ENCODE data around the gene BRMS1.
"Not testable (repeated sequence)": the region's sequence is repeated elsewhere in the genome, so short reads cannot be mapped to it uniquely, and the experiment has no call there.

BRMS1 gene

DNA sequence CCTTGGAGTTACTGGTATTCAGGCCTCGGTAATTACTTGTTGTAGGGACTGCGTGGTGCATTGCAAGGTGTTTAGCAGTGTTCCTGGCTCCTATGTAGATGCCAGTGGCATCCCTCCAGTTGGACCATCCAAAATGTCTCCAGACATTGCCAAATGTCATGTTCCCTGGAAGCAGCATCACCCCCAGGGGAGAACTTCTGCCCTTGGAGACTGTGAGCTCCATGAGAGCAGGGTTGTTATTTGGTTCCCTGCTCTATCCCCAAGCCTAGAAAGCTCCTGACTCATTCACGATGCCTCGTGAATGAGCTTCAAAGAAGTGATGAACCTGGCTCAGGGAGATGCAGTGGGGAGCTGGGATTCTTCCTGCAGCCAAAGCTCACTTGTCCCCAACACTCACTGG, 23.3 kb downstream of the BRMS1 start:
- no peak for DNase-seq

DNA sequence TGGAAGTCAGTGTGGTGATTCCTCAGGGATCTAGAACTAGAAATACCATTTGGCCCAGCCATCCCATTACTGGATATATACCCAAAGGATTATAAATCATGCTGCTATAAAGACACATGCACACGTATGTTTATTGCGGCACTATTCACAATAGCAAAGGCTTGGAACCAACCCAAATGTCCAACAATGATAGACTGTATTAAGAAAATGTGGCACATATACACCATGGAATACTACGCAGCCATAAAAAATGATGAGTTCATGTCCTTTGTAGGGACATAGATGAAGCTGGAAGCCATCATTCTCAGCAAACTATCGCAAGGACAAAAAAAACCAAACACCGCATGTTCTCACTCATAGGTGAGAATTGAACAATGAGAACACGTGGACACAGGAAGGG, 24.2 kb downstream of the BRMS1 start:
- not testable (repeated sequence) for DNase-seq

DNA sequence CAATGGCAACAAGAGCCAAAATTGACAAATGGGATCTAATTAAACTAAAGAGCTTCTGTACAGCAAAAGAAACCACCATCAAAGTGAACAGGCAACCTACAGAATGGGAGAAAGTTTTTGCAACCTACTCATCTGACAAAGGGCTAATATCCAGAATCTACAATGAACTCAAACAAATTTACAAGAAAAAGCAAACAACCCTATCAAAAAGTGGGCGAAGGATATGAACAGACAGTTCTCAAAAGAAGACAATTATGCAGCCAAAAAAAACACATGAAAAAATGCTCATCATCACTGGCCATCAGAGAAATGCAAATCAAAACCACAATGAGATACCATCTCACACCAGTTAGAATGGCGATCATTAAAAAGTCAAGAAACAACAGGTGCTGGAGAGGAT, 24.6 kb downstream of the BRMS1 start:
- not testable (repeated sequence) for DNase-seq

DNA sequence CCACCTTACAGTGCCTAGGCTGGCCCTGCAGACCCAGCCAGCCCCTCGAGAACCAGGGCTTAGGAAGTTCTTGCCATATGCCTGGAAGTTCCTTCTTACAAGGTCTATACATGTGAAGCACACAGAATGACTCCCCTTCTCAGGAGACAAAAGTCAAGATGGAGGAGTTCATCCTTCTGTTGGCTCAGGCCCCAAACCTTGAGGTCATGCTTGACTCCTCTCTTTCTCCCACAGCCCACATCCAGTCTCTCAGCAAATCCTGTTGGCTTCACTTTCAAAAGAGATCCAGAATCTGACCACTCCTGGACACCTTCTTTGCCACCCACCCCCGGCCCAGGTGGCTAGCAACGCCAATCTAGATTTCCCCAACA, 26.3 kb downstream of the BRMS1 start:
- no peak for DNase-seq

DNA sequence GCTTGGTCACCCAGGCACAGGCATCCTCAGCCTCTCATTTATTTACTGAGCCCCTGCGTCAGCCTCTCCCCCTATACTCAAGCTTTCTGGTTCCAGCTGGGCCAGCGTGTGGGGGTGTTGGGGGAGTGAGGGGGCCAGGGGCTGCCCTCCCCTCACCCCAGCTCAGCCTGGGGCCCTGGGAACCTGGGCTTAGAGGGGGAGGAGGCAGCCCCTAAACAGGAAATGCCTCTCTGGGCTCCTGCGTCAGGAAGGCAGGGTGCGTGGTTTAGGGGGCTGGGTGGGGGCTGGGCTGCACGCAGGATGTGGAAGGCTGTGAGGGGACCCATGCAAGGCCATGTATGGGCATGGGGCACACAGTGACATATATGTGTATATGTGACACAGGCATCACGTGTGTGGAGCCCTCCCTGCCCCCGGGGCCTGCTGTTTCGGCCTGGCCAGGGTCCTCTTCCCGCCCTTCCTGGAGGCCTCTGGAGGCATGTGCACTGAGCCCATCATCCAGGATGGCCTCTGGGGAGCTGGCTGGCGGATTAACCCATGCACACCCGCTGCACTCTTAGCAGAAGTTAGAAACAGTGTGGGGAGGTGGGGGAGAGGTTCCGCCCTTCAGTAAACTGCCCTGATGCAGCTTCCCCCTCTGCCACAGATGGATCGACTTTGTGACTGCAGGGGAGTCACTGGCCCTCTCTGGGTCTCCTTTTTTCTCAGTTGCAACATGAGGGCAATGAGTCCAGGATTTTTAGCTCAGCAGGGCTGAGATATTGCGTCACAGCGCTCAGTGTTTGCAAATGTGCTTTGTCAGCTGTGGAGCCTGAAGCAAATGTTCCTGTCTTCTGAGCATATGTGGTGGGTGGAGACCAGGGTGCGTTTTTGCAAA, 26.9 kb downstream of the BRMS1 start:
- DNase-seq: no peak

DNA sequence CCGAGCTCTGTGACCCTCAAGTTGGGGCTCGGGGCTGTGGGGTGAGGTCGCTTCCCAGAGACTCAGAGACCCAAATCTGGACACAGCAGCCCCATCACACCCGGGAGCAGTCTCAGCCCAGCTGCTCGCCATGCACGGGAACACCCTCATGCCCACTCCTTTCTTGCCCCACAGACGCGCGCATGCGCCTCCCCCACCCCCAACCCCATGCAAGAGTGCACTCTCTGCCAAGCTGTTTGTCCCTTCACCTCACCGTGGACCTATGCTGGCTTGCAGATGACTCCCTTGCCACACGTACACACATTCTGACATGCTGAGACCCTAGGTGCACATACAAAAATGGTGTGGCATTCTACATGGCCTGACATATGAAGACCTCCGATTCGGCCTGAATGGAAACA, 27.6 kb downstream of the BRMS1 start:
- DNase-seq: no peak

DNA sequence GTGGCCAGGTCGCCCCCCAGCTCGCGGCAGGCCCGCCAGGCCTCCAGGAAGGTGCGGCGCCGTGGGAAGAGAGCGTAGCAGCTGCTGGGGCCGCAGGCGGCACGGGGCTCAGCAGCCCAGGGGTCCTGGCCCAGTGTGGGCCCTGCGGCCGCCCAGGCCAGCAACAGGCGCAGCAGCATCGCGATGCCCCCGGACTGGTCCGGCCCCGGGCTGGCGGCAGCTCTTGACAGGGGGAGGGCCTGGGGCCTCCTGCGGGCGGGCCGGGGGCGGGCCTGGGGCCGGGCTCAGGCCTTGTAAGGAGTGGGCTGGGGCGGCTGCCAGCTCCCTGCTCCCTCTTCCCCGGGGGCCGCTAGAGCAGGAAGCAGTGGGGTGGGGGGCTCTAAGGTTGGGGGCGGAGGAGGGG, 28.1 kb downstream of the BRMS1 start, which contains the start of gene CD248:
CD248 (minus strand) TSS at position 196 of the 403 bp plus-strand sequence; CDS start at position 179, 17 bp downstream.
- DNase-seq: no peak

DNA sequence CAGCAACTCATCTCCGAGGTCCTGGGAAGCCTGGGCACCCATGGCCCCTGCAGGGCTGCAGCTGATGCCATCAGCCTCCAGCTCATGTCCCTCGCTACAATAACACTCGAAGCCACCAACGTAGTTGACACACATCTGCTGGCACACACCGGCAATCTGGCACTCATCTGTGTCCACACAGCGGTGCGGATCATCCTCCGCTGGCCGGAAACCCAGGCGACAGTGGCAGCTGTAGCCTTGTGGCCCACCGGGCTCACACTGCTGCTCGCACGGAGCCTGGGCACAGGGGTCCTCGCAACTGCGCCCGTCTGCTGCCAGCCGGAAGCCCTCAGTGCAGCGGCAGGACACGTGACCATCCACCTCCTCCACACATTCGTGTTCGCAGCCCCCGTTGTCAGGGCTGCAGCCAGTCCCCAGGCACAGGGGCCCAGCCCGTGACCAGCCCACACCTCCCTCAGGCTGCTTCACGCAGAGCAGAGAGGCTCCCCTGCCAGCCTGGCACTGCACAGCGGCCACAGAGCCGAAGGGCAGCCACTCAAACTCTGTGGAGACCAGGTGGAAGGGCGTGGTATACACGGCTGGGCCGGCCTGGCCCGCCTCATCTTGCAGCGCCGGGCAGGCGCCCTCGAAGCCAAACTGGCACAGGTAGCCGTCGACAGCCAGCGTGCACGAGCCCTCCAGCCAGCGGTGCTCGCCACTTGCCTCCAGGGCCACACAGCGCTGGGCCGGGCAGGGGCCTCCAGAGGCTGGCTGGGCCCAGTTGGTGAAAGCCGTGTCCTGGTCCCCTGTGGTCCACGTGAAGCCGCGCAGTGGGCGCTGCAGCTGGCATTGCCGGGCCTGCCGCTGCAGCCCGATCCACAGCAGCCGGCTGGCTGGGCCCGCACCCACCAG, 28.7 kb downstream of the BRMS1 start:
- DNase-seq: no peak

DNA sequence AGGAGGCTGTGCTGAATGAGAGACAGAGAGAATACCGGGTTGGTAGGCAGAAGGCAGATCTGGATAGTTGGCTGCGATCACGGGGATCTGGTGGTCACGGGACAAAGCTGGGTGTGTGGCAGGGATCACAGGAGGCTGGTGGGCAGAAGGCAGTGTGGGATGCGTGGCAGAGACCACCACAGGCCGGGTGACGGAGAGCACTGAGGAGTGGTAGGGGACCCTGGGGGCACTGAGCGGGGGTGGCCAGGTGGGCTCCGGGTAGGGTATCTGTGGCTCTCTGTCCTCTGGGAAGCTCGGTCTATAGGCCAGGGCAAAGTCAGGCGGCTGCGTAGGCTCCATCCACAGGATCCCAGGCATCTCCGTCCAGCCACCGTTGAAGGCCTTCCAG, 29.4 kb downstream of the BRMS1 start:
- no peak for DNase-seq

DNA sequence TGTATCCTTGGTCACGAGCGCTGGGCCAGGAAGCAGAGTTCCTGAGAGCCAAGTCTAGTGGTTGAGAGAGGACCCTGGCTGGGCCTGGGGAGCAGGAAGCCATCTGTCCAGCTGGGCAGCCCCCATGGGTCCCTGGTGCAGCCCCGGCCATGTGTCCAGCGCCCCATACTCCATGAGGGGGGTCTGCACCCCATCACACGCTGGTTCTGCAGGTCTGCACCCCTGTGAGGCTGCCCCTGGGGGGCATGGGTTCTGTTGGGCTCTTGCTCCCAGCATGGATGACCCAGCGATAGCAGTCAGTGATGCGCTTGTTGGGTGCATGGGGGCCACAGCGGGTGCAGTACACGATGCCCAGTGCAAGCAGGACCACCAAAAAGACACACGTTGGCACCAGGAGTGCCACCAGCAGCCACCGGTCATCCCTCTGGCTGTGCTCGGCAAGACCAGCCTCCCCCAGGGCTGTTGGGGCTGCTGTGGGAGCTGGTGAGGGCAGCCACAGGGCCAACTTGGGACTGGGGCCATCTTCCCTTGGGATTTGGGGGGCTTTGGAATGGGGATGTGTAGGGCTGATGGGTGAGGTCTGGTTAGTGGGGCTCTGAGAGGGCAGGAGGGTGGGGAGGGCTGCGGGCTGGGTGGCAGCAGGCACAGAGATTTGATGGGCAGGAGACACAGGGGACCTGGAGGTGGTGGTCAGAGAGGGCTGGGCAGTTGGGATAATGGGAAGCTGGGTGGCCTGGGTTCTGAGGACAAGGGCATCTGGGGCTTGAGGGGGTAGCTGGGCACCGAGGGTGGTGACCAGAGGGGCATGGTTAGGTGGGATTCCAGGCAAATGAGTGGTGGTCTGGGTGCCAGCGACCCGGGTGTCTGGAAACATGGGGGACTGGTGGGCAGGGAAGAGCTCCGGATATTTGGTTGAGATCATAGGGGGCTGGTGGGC, 30.1 kb downstream of the BRMS1 start:
- no peak for DNase-seq

DNA sequence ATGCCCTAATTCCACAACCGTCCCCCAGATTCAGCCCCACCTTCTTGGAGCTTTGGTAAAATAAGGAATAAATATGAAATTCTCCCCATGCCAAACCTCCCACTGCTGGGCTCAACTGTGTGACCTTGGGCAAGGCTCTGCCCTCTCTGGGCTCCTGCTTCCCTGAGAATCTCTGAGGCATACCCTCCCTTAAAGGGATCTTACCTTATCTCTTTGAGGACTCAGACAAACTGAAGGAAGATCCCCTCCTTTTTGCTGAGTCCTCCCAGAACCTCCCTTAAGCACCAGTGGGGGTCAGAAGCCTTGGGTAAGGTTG, 30.8 kb downstream of the BRMS1 start:
- DNase-seq: no peak

DNA sequence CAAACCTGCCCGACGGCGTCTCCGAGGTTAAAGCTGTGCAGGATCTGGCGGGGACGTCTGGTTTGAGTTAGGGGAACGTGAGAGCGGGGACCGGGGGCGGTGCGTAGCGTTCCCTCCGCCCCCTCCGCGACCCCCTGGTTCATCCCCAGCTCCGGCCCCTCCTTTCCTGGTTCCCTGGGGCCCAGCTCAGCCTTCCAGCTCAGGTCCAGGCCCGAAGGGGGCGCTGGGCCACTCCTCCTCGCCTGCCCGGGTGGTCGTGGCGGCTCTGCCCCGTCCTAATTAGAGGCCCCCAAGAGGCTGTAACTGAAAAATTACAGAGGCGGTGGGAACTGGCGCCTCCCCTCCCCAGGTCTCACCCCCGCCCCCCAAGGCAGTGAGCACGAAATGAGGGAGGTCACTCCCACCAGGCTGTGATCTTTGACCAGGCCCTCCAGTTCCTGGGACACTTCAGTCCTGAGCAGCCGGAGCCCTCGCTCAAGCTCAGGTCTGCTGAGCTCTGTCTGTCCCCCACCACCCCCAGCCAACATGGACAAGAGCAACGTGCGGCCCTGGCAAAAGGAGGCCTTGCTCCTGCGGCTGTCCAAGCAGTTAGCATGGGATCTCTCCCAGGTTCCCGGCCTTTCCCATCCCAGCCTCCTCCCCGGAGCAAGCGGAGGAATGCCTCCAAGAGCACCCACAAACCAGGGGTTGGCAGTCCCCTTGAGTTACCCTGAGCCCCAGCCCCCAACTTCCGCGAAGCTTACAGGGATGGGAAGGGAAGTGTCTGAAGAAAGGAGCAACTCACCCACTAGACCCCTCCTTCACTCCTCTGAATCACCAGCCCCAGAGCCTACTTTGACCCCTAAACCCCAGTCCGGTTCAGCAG, 31.4 kb downstream of the BRMS1 start:
- no peak for DNase-seq

DNA sequence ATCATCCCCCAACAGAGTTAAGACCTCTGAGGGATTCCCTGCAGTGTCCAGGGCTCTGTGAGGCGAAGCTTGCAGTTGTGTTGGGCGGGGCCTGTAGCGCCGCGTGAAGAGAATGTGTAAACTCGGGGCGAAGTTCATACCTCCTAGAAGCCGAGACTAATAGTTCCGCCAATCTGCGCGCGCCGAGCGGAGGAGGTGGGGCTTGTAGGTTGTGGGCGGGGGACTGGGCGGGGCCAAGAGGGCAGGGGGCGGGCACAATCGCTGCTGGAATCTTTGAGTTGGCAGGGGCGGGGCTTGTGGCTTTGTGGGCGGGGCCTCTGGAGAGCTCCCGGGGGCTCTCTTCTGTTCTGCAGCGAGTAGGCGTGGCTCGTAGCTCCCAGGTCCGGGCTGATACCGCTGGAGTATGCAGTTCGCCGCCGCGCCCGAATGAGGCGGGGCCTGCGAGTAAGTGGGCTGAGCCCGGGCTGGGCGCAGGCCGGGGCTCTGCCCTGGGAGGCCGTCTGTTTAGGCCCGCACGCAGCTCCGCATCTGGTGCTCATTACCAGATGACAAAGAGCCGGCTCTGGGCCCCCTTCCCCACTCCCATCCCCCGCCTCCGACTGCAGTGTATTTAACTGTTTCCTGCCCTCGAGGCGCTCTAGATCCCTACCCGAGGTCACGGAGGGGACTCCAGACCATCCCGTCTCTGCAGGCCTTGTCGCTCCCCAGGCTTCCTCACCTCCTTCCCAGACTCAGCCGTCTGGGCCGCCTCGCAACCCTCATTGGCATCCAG, 32.2 kb downstream of the BRMS1 start:
- DNase-seq: peak; percentile 88

DNA sequence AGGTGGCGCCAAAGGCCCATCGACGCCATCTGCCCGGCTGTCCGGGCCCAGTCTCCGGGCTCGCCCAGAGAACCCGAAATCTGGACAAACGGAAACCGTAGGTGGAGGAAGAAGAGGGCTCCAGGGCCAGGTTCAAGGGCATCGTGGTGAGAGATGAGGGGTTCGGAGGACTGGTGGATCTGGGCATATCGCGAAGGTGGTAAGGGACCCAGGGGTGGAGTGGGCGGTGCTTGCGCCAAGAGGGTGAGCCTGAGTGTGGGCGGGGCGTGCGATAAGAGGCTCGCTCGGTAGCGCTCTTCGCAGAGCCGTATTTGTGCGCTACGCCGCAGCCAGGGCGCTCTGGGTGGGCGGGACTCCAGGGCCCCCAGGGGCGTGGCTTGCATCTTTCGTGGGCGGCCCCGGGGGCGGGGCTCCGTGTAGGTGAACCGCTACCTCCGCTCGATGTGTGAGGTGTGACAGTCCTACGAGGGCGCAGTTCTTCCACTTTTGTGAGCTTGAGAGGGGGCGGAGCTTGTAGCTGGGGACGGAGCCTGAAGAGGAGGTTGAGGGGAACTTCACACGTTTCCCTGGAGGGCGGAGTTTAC, 32.8 kb downstream of the BRMS1 start:
- peak; percentile 81 for DNase-seq

DNA sequence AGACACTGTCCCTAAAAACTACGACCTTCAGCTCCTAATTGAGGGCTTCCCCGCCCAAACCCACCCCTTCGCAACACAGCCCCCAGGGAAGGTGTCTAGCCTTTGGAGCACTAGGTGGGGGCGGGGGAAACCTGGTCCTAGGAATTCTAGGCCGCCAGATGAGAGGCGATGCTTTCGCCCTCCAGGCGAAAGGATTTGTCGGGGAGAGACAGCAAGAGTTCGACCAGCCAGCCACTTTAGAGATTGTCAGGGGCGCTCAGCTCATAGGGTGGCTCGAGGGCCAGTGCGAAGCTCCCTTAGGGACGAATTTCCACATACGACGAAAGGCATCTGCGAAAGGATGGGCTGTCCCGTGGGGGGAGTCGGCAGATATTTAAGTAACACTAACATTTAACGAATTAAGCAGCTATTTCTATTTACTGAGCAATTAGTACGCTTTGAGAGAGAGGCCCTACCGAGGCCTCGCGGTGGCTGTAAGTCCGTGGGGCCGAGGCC, 33.4 kb downstream of the BRMS1 start:
- DNase-seq: no peak

DNA sequence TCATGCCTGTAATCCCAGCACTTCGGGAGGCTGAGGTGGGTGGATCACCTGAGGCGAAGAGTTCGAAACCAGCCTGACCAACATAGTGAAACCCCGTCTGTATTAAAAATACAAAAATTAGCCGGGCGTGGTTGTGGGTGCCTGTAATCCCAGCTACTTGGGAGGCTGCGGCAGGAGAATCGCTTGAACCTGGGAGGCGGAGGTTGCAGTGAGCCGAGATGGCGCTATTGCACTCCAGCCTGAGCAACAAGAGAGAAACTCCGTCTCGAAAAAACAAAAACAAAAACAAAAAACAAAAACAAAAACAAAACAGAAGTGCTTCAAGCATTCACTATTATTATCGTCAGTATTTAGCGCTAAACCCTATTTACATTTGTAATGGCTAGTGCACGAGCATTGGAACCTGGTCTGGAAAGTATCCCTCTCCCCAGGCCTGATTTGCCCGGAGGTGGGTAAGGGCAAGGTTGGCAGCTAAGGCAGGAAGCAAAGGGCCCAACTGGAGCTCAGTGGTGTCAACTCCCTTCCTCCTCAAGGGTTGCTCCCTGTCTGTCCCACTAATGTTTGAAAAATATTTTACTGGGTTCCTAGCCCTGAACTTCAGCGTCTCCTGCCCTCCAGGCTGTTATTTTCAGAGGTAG, 34.0 kb downstream of the BRMS1 start:
- DNase-seq: not testable (repeated sequence)

DNA sequence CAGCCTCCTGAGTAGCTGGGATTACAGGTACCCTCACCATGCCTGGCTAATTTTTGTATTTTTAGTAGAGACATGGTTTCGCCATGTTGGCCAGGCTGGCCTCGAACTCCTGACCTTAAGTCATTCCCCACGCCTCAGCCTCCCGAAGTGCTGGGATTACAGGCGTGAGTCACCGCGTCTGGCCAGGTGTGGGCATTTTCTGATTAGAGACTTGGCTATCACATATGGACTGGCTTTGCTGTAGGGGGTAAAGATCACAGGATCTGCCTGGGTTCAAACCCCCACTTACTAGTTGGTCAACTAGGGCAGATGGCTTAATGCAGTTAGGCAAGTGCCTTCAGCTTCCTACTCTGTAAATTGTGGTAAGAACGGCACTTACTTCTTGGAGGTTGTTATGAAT, 34.6 kb downstream of the BRMS1 start:
- no peak for DNase-seq

DNA sequence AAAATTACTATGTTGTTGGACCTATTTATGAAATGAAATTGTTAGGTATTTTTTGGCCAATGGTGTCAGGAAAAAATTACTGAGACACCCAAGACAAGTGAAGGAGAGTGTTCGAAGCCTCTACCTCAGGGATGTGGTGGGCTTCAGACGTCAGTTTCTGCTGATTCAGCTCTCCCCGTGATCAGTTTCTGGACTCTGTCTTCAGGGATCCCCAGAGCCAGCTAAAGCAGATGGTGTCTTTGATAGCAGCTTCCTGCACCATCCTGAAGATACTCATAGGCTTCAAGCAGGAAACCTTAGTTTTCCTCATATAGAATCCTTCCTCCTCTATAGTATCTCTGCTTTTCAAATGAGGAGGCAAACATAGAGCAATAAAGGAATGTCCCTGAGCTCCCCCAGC, 35.4 kb downstream of the BRMS1 start:
- DNase-seq: no peak

DNA sequence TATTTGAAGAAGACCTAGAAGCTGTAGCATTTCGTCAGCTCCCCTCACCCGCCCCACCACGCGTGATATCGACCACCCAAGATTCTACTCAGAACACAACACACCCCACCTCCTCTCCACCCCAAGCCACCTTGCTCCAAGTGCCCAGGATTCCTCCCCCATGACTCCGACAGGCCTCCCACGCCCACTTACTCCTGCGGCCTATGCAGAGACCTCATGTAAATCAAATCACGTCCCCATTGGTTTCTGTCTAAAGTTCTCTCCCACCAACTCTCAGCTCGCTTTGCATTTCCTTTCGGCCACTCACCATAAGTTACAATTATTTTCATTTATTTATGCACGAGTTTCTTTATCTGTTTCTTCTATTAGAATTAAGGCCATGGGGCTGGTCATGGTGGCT, 42.2 kb downstream of the BRMS1 start:
- no peak for DNase-seq

DNA sequence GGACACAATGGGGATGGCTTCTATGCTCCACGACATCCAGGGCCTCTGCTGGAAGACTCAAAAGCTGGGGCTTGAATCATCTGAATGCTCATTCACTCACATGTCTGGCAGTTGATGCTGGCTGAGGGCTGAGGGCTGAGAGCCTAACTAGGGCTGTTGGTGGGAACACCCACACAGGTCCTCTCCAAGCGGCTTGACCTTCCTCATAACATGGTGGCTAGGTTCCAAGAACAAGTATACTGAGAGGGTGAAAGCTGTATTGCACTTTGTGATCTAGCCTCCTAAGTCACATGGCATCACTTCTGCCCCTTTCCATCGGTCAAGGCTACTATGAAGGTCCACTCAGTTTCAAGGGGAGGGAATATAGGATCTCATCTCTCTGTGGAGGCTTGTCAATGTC, 45.7 kb downstream of the BRMS1 start:
- no peak for DNase-seq
